Caco-2 (cell line): ENCODE results near the gene ENOX1. TPM values are rescaled to one million over a fixed set of nuclear protein-coding genes. Genes with fewer than 3 reads are reported as not detected.
"Not testable (repeated sequence)": the region's sequence is repeated elsewhere in the genome, so short reads cannot be mapped to it uniquely, and the experiment has no call there.

Source experiments
- BruUV-seq: library from RNA; stranded (reverse); fragments of 400-500 nt; replicated peaks from 2 replicates; lab custom pipeline; 2021; lab: Mats Ljungman, UMichigan
- CTCF ChIA-PET: fragments of 300-600 bp; sonication (Branson Sonifier 250); formaldehyde crosslinking; loops from one replicate; lab custom pipeline; 2022; ENCODE audit warnings: antibody characterized with exemption; lab: Charles Lee
- POLR2A ChIA-PET: fragments of 300-600 bp; sonication (Branson Sonifier 250); formaldehyde crosslinking; loops from one replicate; lab custom pipeline; 2022; ENCODE audit warnings: antibody characterized with exemption; lab: Charles Lee
- DNase-seq, 2 experiments: peaks; one replicate each; pipeline versions ENCODE4 v3.0.0 to v3.0.0-alpha.2; 2020 to 2022
- H3K27me3 ChIP-seq: replicated peaks from 2 replicates; pipeline ENCODE4 v1.6.0; 2011; ENCODE audit warnings: low read length; ENCODE audit not compliant: control insufficient read depth, insufficient read depth
- H3K36me3 ChIP-seq: 2 replicates; pipeline ENCODE4 v1.5.1; 2011; ENCODE audit warnings: low read length; ENCODE audit not compliant: control insufficient read depth, insufficient read depth
- H3K4me1 ChIP-seq: fragments of 250-450 bp; sonication (Bioruptor Pico); 2 replicates; pipeline ENCODE4 v1.5.1; 2020; ENCODE audit warnings: mild to moderate bottlenecking
- H3K4me3 ChIP-seq: 2 replicates; pipeline ENCODE4 v1.5.1; 2011; ENCODE audit warnings: low read depth, mild to moderate bottlenecking, control low read depth, low read length
- H3K9me3 ChIP-seq: fragments of 250-450 bp; sonication (Bioruptor Pico); 2 replicates; pipeline ENCODE4 v1.5.1; 2020; ENCODE audit warnings: mild to moderate bottlenecking, moderate library complexity
- H3K27ac Mint-ChIP-seq: one replicate; pipeline ENCODE4 v1.8.0; 2022; ENCODE audit warnings: mixed read lengths; ENCODE audit not compliant: unreplicated experiment
- H3K27me3 Mint-ChIP-seq: one replicate; pipeline ENCODE4 v1.8.0; 2022; ENCODE audit warnings: mixed read lengths; ENCODE audit not compliant: insufficient read depth, unreplicated experiment
- H3K36me3 Mint-ChIP-seq: one replicate; pipeline ENCODE4 v1.8.0; 2022; ENCODE audit warnings: mild to moderate bottlenecking, mixed read lengths; ENCODE audit not compliant: insufficient read depth, unreplicated experiment
- H3K4me1 Mint-ChIP-seq: one replicate; pipeline ENCODE4 v1.8.0; 2022; ENCODE audit warnings: low read depth, mixed read lengths; ENCODE audit not compliant: unreplicated experiment
- H3K4me3 Mint-ChIP-seq: one replicate; pipeline ENCODE4 v1.8.0; 2022; ENCODE audit warnings: mild to moderate bottlenecking, moderate library complexity, mixed read lengths; ENCODE audit not compliant: unreplicated experiment
- H3K9me3 Mint-ChIP-seq: one replicate; pipeline ENCODE4 v1.8.0; 2022; ENCODE audit warnings: mixed read lengths; ENCODE audit not compliant: unreplicated experiment
- CTCF ChIP-seq, 2 experiments: fragments of 200-600 bp in 1 of 2; IDR thresholded peaks; 1 replicate in 1 of 2; 2 replicates in 1 of 2; pipeline versions ENCODE4 v1.5.1 to v1.8.0; 2011 to 2022; ENCODE audit warnings: antibody characterized with exemption in 1 of 2, control low read depth in 1 of 2, inconsistent platforms in 1 of 2, low read depth in 1 of 2, low read length in 1 of 2, mild to moderate bottlenecking in 1 of 2, moderate library complexity in 1 of 2; ENCODE audit not compliant: insufficient read depth in 1 of 2, severe bottlenecking in 1 of 2, unreplicated experiment in 1 of 2
- intact Hi-C: fragments of 100-400 bp; cut with micrococcal nuclease; formaldehyde crosslinking; loops from one replicate; pipeline ENCODE4 v1.10.0; 2022; ENCODE audit not compliant: unreplicated experiment
- total RNA-seq: library from RNA; stranded (reverse); gene quantifications from 2 replicates; pipeline ENCODE4 v1.2.3, GENCODE V29; 2022

Gene ENOX1
- total RNA-seq, 1 experiment from 2014 or later: 9.1 TPM

DNA sequence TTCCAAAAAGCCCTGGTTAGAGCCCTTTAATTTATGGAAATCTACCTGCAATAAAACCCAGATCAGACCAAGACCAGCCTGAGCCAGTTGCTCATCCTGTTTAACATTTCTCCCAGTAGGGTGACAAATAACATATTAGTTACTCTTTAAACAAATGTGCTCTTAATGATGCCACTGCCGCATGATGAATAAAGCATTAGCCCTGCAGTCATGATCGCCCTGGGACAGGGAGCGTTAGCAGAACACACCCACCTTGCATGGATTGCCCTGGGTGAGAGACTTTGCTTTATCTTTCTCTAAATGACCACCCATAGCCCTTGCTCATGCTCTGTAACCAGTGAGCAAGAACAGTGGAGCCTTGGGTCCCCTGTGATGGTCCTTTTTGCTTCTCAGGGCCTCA is 362.4 kb downstream of the ENOX1 start:
- H3K27me3 ChIP-seq: no peaks in the 10 kb centered on the region
- no peaks in the 10 kb centered on the region for H3K36me3 ChIP-seq
- H3K4me1 ChIP-seq: no peaks in the 10 kb centered on the region
- no peak overlapping the region for H3K4me3 ChIP-seq
- no peaks in the 10 kb centered on the region for H3K9me3 ChIP-seq
- CTCF ChIA-PET: no interaction called here
- no peak for DNase-seq
- Mint-ChIP-seq H3K4me3 (no peak overlapping the region), H3K27ac (no peak overlapping the region), H3K4me1 (no peaks in the 10 kb centered on the region), H3K36me3 (no peaks in the 10 kb centered on the region), H3K27me3 (no peaks in the 10 kb centered on the region), H3K9me3 (peaks cover 10% of the 10 kb centered on the region)
- intact Hi-C loops: no loop called here
- TF ChIP-seq CTCF (IDR thresholded peaks at IDR 0.05; ENCODE audit: insufficient read depth in 1 of 2, low read depth in 1 of 2, low read length in 1 of 2, severe bottlenecking in 1 of 2, unreplicated experiment in 1 of 2): no peak
- BruUV-seq: no TSS peak
- POLR2A ChIA-PET: no interaction called here

GRCh38 chr13:43422116-43422515 is 364.7 kb downstream of the ENOX1 start:
- Mint-ChIP-seq H3K4me3 (no peak overlapping the region), H3K27ac (no peak overlapping the region), H3K9me3 (peaks cover 10% of the 10 kb centered on the region), H3K36me3 (peaks cover under 1% of the 10 kb centered on the region), H3K27me3 (no peaks in the 10 kb centered on the region), H3K4me1 (no peaks in the 10 kb centered on the region)
- intact Hi-C loops: no loop called here
- H3K4me3 ChIP-seq: no peak overlapping the region
- no peaks in the 10 kb centered on the region for H3K36me3 ChIP-seq
- no peaks in the 10 kb centered on the region for H3K9me3 ChIP-seq
- TF ChIP-seq CTCF (IDR thresholded peaks at IDR 0.05; ENCODE audit: insufficient read depth in 1 of 2, low read depth in 1 of 2, low read length in 1 of 2, severe bottlenecking in 1 of 2, unreplicated experiment in 1 of 2): no peak
- H3K27me3 ChIP-seq: no peaks in the 10 kb centered on the region
- no peaks in the 10 kb centered on the region for H3K4me1 ChIP-seq
- ChIA-PET CTCF (no interaction called here), POLR2A (no interaction called here)
- no TSS peak for BruUV-seq
- DNase-seq: no peak

- H3K4me1 ChIP-seq: peaks cover 12% of the 10 kb centered on the region
- H3K36me3 Mint-ChIP-seq, BruUV-seq, H3K4me3 Mint-ChIP-seq, H3K27ac Mint-ChIP-seq, H3K9me3 ChIP-seq, H3K36me3 ChIP-seq, H3K4me1 Mint-ChIP-seq, POLR2A ChIA-PET, H3K4me3 ChIP-seq, CTCF ChIA-PET, H3K9me3 Mint-ChIP-seq, H3K27me3 Mint-ChIP-seq, intact Hi-C loops, DNase-seq, H3K27me3 ChIP-seq: not testable (repeated sequence)
Observed at GRCh38 chr13:43416842-43417241, 369.9 kb downstream of the ENOX1 start.

DNA sequence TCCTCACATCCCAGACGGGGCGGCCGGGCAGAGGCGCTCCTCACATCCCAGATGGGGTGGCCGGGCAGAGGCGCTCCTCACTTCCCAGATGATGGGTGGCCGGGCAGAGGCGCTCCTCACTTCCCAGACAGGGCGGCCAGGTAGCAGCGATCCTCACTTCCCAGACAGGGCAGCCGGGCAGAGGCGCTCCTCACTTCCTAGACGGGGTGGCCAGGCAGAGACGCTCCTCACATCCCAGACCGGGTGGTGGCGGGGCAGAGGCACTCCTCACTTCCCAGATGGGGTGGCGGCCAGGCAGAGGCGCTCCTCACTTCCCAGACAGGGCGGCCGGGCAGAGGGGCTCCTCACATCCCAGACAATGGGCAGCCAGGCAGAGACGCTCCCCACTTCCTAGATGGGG is 370.4 kb downstream of the ENOX1 start:
- H3K4me1 Mint-ChIP-seq, H3K9me3 Mint-ChIP-seq, H3K27ac Mint-ChIP-seq, H3K36me3 ChIP-seq, DNase-seq, H3K27me3 ChIP-seq, CTCF ChIA-PET, H3K27me3 Mint-ChIP-seq, POLR2A ChIA-PET, intact Hi-C loops, BruUV-seq, H3K9me3 ChIP-seq, H3K36me3 Mint-ChIP-seq, H3K4me3 Mint-ChIP-seq, H3K4me3 ChIP-seq: not testable (repeated sequence)
- H3K4me1 ChIP-seq: peaks cover 12% of the 10 kb centered on the region

DNA sequence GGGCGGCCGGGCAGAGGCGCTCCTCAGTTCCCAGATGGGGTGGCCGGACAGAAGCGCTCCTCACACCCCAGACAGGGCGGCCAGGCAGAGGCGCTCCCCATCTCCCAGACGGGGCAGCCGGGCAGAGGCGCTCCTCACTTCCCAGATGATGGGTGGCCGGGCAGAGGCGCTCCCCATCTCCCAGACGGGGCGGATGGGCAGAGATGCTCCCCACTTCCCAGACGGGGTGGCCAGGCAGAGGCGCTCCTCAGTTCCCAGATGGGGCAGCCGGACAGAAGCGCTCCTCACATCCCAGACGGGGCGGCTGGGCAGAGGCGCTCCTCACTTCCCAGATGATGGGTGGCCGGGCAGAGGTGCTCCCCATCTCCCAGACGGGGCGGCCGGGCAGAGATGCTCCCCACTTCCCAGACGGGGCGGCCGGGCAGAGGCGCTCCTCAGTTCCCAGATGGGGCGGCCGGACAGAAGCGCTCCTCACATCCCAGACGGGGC is 370.8 kb downstream of the ENOX1 start:
- H3K4me1 Mint-ChIP-seq, DNase-seq, H3K27me3 ChIP-seq, intact Hi-C loops, H3K4me3 ChIP-seq, H3K9me3 ChIP-seq, H3K36me3 Mint-ChIP-seq, H3K4me3 Mint-ChIP-seq, BruUV-seq, H3K9me3 Mint-ChIP-seq, H3K27ac Mint-ChIP-seq, H3K36me3 ChIP-seq, H3K27me3 Mint-ChIP-seq, POLR2A ChIA-PET, CTCF ChIA-PET: not testable (repeated sequence)
- H3K4me1 ChIP-seq: peaks cover 12% of the 10 kb centered on the region
